Fibroblast of skin of back (primary cell): ENCODE results near the gene C8A.

Source experiments
- DNase-seq: peaks from one replicate; pipeline ENCODE4 v3.0.0-alpha.2; 2013

The C8A gene

DNA sequence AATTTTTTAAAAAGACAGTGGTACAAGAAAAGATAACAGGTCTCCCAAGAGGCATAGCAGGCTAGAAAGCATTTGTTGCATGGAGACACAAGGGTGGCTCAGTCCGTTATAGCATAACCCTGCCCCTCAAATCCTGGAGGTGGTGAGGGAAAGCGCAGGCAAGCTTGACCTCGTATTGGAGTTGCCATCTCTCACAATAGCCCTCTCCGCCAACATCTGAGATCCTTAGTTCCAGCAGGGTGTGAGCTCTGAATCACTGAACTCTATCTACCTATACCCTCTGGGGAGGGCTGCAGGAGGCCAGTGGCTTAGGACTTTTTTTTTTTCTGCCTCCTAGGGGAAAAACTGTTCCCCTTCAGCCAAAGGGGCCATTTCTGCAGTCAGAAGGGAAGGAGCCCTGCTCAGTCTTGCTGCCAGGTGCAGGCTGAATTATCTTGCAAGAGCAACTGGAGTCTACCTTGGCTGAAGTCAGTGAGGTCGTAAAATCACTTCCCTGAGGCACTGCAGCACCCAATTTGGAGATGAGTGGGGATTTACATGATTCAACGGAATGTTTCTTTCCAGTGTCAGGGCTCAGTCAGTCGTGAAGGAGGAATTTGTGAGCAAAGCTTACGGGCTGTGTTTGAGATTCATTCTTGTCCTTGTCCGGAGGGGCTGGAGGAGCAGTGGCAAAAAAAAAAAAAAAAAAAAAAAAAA is 17.2 kb upstream of the C8A start:
- DNase-seq: no peak

DNA sequence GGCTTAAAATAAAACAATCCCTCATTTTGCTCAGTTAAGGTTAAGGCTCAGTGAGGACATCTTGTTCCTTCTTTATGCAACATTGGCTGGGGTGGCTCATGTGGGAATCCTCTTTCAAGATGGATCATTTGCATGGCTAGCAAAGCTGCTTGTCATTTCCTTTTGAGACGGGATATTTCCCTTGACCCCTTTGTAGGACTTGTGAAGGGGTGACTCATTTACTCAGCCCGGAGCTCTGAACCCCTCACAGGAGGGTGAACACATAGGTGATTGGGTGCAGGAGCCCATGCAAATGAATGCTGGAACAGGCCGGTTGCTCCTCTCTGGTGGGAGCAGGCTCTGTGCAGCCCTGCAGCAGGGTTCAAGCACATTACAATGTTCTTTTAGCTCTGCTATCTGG is 15.8 kb upstream of the C8A start:
- peak; percentile 22 for DNase-seq

DNA sequence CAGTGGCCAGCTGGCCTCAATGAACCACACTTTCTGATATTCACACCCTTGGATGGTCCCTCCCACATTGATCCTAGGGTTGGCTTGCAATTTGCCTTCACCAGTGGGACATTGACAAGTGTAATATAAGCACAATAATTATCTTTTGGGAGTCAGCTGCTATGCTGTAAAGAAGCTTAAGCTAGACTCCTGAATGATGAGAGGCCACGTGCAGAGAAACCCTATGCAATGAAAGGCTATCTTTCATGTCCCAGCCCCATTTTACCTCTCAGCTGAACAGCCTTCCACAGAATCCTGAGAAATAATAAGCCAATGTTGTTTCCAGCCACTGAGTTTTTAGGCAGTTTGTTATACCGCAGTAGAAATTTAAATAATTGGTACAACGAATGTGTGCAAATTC is 11.1 kb upstream of the C8A start:
- no peak for DNase-seq

DNA sequence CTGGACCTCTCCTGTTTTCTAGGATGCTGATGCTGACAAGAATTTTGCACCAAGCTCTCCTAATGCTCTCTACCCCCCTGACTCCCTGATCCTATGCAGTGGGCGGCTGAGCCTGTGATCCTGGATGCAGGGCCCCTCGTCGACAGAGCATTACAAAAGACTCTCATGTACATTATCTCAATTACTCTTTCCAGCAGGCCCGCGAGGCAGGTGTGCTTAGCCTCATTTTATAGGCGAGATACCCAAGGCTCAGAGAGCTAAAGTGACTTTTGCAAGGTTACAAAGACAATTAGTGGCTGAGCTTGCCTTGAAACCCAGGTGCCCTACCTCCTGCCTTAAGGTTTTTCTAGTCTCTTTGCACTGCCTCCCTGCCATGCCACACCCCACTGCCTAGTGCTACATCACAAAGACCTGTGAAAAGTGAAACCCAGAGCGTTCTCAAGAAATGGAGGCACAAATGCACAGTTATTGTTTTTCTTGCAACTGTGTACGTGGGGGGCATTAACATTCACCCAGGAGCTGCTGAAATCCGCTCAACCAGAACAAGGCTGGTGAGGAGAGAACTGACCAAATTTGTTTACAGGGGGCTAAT is 10.0 kb upstream of the C8A start:
- DNase-seq: no peak

DNA sequence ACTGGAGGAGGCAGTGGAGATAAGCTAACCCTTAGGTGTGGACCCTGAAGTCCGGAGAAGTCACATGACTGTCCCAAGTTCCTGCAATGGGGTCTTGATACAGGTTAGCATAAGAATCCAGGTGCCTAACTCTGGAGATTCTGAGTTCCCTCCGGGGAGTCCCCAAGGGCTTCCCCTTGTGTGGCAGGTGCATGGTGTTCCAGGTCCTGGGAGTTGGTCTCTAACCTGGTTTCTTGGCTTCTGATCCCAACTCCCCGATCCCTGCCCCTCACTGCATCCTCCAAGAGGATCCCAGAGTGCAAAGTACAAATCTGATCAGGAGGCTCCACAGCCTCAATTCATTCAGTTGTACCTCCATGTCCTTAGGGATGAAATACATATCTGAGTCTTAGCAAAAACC is 9.3 kb upstream of the C8A start:
- no peak for DNase-seq

DNA sequence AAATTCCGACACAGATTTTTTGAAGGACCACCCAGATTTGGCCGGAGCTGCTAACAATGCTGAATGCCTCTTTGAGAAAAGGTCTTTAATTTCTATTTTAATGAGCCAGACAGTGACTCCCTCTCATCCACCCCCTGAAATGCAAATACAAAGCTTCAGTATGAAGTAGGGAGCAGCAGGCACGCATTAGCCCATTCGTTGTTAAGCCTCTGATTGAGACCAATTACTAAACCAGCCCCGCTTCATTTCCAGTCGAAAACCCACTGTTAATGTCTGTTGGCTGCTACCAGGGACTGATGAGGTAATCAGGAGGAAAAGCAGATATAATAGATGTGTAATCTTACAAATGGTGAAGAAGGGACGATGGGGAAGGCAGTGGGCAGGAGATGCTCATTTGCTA is 4.8 kb upstream of the C8A start:
- DNase-seq: no peak

DNA sequence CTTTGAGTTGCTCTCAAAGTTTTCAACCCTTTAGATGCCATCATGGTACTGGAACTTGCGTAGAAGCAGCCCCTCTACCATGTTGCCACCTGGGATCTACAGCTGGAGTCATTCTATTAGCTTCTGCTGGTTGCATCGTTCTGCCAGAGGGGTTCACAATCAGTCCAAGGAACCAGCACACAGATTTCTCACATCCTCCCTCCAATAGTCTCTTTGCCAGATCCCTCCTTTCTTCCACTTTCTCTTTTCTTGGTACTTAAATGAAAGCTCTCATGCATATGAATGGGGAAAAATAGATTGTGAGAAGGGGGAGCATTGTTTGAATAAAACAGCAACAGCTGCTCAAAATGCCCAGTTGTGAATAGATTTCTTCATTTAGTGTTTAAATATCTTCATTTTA is 4.2 kb upstream of the C8A start:
- no peak for DNase-seq

DNA sequence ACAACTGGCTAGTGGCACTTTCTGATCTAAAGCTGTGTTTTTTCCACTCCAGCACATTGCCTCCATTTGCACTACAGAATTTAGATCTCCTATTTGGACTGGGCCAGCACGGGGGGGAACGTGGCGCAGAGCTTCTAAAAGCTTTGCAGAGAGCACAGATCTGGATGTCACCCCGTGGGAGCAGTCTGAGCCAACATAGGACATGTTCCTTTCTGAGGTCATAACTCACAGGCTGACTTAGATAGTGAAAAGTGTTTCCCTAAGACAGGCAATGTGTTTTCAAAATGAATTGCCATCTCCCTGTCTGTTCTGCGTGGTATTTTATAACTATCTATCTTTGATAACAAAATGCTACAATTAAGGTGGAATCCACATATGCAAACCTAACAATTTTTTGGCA is 3.7 kb upstream of the C8A start:
- DNase-seq: no peak

DNA sequence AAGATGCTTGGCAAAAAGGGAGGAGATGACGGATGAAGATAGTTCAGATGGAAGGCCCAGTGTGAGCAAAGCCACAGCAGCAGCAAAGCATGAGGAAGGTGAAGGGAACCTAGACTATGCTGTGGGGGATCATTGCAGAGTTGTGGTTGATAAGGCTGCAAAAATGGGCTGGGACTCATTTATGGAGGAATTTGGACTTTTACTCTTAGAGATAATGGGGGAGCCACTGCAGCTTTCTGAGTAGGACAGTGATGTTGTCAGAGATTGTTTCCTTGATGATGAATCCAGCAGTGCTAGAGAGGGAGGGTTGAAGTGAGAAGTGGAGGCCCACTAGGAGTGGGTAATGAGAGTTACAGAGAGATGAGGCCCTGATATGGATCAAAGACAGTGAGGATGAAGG is 2.1 kb upstream of the C8A start:
- DNase-seq: no peak

DNA sequence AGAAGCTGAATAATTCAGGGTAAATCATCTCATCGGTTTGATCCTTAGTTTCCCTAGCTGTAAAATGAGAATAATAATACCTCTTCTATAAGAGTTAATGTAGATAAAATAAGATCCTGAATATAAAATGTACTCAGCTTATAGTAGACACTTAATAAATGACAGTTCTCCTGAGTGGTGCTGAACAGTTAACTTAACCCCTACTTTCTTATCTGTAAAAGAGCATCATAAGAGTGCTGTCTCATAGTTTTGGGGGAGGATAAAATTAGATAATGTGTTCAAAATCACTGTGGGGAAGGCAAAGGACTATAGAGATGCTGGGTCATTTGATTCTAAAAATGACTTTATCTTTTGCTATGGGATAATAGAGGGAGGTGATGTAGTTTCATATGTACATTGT is 593 bp downstream of the C8A start:
- no peak for DNase-seq

DNA sequence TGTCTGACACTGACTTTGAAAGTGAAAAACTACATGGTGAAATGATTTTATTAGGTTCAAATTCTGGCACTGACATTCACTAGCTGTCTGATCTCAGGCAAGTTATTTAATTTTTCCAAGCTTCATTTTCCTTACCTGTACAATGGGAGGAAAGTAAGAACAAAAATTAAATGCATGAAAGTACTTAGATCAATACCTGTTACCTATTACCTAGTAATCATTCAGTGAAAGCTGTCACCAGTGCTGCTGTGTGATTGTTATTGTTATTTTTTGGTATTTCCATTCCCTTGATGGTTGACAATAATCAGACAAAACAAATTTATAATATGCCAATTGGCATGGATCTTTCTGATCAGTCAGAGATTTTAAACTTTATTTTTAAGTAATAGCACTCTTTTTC is 1.6 kb downstream of the C8A start:
- DNase-seq: no peak

DNA sequence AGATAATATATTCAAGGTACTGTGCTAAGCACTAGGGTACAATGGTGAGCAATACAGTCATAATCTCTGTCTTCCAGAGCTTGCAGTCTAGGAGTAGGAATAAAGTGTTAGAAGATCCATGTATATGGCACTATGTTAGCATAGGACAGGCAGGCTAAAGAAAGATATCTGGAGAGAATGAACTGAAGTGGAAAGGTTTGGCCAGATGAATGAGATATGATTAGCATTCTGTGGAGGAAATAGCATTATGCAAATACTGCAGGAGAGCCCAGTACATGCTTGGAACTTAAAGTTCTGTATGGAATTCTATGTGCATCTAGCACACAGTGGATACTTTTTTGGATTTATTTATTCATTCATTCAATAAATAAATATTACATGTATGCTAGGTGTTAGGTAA is 4.7 kb downstream of the C8A start:
- DNase-seq: no peak

DNA sequence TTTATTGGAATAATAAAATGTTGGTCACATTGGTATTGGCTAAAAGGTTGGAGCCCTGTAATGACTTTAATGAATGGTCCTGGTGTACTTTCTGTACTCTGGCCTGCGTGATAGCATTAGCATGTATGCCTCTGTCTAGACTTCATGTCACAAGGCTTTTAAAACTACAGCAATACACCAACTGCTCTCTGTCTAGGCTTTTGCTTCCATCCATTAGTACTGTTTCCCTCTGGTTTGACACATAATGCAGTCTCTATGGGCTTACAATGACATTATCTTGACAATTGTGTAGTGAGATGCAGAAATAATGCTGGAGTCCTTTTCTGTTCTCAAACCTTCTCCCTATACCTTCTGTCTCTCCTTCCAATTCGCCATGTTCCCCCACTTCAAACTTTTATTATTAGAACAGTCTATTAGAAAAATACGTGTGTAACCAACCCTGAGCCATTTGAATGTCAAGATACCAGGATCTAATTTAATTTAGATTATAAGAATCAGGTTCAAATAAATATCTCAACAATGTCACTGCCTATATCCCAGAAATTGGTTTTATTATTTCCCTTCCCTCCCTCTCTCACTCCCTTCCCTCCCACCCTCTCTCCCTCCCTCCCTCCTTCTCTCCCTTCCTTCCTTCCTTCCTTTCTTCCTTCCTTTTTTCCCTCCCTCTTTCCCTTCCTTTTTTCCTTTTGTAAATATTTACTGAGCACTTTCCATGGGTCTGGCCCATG is 8.8 kb downstream of the C8A start:
- no peak for DNase-seq

DNA sequence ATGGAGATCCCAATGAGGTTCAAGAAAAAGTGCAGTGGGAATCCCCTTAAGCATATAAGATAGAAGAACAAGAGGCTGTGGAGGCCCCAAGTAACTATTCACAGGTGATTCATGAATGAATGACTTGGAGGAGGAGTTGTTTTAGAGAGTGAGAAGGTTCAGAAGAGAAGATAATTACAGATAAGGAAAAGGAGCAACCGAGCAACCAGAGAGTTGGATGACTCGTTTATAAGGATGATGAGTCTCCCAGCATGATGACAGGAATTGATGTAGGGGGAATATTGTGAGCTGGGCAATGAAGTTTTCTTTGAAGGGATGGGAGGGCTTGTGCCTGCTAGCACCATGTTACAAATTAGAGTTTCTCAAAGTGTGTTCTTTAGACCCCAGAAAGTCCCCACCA is 9.8 kb downstream of the C8A start:
- peak; percentile 45 for DNase-seq

DNA sequence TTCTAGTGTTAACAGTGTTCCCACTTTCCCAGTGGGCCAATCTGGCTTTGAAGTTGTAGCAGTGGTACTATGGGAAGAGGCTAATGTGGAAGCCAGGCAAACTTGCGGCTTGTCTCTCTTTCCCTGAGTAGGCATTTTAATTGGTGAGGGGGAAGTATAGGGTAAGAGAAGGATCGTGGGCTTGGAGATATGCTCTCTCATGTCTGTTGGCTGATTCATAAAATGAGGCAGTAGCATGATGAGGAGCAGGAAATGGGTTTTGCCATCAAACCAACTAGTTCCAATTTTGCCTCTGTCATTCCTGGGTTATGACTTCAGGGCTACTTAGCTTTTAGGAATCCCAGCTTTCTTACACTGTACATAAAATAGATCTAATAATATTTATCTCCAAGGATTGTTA is 12.1 kb downstream of the C8A start:
- peak; percentile 92 for DNase-seq

DNA sequence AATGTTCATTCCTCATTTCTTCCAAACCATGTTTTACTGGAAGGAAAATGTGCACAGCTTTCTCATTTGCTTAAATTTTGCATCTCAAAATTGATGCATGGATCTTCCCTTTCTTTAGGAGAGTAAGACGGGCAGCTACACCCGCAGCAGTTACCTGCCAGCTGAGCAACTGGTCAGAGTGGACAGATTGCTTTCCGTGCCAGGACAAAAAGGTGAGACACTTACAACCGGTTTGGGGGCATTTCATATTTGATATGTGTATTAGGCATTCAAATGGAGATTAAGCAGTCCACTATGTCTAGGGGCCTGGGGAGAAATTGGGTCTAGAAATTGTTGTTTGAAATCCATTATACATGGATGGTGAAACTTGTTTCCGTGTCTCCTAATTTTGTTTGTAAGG is 12.9 kb downstream of the C8A start:
- no peak for DNase-seq

DNA sequence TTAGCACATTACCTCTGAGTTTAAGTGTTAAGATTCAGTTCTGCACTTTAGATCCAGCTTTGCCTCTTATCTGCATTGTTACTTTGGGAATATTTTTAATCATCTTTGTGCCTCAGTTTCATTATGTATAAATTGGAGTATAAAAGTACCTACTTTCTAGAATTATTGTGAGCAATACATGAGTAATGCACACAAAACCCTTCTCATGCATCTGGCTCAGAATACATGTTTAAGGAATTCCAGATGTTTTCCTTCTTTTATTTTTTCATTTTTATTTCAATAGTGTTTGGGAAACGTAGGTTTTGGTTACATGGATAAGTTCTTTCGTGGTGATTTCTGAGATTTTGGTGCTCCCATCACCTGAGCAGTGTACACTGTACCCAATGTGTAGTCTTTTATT is 14.2 kb downstream of the C8A start:
- peak; percentile 18 for DNase-seq

DNA sequence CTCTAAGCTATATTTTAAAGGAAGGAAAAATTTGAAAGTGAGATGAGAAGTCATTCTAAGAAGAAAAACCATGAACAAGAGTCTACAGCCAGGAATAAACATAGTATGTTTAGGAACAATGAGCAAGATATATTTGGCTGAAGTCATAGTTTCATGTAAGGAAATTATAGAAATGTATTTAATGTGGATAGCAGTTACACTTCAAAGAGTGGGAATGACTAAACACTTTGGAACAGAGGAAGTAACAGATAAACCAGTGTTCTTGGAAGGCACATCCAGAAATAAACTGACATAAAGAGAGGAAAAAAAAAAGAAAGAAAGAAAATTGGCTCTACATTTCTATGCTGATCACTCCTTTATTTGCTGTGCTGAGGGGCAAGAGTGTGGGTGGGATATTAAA is 18.0 kb downstream of the C8A start:
- DNase-seq: peak; percentile 63

DNA sequence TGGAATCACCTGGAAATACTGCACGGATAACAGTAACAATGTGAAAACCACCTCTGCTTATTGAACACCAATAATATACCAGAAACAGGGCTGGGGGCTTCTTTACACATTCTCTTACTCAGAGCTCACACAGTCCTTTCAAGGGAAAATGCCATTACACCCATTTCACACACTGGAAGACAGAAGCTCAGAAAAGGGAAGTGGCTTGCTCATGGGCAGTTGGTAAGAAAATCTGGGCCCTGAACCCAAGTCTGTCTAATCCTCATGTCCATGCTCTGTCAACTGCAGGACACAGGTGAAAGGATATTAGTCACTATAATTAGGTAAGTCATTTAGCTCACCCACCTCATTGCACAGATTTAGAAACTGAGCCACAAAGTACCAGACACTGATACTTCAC is 18.6 kb downstream of the C8A start:
- DNase-seq: no peak

DNA sequence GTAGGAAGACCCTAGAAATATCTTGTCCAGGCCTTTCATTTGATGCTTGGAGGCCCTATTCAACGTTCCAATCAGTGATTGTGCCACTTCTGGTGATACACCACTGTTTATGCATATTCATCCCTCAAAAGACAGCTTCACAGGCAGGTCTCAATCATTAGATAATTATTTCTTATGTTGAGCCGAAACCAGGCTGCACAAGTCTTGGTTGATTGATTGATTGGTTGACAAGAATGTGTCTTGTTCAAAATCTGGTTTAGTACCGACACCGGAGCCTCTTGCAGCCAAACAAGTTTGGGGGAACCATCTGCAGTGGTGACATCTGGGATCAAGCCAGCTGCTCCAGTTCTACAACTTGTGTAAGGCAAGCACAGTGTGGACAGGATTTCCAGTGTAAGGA is 20.1 kb downstream of the C8A start:
- DNase-seq: no peak

DNA sequence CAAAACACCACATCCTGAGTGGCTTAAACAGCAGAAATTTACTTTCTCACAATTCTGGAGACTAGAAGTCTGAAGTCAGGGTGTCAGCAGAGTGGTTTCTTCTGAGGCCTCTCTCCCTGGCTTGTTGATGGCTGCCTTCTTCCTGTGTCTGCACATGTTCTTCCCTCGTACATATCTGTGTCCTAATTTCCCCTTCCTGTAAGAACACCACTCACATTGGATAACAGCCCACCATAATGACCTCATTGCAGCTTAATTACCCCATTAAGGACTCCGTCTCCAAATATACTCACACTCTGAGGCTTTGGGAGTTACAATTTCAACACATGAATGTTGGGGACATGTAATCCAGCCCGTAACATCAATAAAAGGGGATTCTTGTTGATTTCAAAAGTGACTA is 23.4 kb downstream of the C8A start:
- DNase-seq: no peak

DNA sequence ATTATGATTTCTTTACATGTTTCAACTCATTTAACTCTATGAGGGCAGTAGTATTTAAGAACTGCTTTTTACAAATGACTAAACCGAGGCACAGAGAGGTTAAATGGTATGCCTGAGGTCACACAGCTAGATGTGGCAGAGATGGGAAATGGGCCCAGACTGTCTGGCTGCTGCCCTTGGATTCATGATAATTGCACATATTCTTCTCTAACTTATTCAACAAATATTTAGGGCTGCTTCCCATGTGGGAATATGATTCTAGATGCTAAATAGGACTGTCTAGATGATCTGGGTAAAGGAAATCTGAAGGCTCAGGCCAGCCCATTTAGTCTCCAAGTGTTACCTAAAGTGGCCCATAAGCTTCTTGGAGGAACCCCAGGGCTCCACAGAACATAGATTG is 26.2 kb downstream of the C8A start:
- no peak for DNase-seq

DNA sequence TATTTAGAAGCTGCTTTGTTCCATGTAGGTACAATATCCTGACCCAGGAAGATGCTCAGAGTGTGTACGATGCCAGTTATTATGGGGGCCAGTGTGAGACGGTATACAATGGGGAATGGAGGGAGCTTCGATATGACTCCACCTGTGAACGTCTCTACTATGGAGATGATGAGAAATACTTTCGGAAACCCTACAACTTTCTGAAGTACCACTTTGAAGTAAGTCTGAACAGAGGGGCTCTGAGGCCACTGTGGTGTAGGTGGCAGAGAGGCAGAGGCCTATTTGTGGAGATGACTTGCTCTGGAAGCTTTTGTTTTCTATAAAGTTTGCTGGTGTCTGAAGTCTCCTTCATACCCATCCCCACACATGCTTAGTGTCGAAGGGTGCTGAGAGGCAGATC is 26.8 kb downstream of the C8A start:
- DNase-seq: no peak

DNA sequence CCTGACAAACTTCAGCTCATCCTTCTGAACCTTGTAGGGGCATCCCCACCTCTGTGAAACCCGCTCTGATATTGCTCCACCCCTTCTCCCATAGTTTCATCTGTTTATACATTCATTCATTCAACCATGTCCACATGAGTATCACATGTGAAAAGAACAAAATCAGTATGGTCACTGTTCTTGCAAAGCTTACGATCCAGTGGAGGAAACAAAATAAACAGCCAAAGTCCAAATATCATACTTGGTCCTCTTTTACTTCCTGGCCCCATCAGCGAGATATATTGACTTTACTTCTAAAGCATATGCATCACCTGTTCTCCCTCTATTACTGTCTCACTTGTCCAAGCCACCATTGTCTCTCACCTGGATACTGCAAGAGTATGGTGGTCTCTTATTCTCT is 35.6 kb downstream of the C8A start:
- no peak for DNase-seq
